HG02571 (cell line): ENCODE data around the gene DEPDC7.

Experiments
- ATAC-seq: cut with Tn5 transposase; IDR thresholded peaks from one replicate; pipeline ENCODE4 v1.9.1; 2021; ENCODE audit warnings: mild to moderate bottlenecking, moderate library complexity; ENCODE audit not compliant: unreplicated experiment

DEPDC7 gene

GRCh38 chr11:33059331-33060007 lies 43.8 kb downstream of the DEPDC7 start:
- no peak for ATAC-seq

DNA sequence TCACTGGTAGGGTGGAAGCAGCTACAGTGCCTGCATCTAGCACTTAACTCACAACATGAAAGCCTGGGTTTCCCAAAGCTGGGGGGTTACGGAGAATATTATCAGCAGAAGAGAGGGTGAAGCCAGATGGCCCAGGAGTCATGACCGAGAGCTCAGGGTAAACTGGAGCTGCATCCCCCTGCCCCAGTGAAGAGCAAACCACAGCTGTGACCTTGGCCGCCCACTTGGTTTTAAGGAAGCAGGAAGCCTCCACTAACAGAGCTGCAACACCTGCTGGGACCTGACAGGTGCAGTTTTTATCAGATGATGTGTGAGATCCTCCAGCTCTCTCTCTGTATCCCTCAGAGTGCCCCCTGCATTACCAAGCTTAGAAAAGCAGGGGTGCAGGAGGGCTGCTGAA lies 44.6 kb downstream of the DEPDC7 start:
- ATAC-seq: no peak

DNA sequence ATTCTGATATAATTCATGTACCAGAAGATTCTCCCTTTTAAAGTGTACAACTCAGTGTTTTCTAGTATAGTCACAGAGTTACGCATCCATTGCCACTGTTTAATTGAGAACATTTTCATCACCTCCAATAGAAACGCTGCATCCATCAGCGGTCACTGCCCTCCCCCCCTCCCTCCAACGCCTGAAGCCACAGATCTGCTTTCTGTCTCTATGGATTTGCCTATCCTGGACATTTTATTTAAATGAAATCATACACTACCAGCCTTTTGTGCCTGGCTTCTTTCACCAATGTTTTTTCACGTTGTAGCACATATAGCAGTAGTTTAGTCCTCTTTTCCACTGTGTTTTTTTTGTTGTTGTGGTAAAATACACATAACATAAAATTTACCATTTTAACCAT lies 46.5 kb downstream of the DEPDC7 start:
- no peak for ATAC-seq

GRCh38 chr11:33063326-33063881 lies 47.7 kb downstream of the DEPDC7 start:
- no peak for ATAC-seq

GRCh38 chr11:33064033-33064825 lies 48.6 kb downstream of the DEPDC7 start:
- no peak for ATAC-seq

- ATAC-seq: no peak
Measured at GRCh38 chr11:33064866-33065265, 49.2 kb downstream of the DEPDC7 start.

- peak; percentile 55 for ATAC-seq
Measured at GRCh38 chr11:33065445-33066178, 49.9 kb downstream of the DEPDC7 start.

GRCh38 chr11:33067294-33067693 lies 51.6 kb downstream of the DEPDC7 start:
- no peak for ATAC-seq

GRCh38 chr11:33068611-33069340 lies 53.1 kb downstream of the DEPDC7 start:
- ATAC-seq: no peak

DNA sequence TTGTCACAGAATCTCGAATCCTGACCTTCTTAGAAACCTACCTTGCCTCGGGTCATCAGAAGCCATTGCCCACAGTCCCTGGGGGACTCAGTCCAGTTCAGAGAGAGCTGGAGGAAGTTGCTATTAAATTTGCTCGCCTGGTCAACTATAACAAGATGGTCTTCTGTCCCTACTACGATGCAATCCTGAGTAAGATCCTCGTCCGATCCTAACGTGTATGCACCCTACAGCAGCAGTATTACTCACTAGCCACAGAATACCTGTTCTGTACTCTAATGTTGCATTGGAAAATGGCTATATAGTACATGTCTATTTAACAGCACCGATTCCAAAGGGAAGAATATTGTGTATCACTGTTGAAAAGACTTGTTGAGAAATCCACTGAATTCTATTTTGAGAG lies 56.8 kb downstream of the DEPDC7 start:
- ATAC-seq: no peak
